ENCODE measurements around the gene ST8SIA4.

ST8SIA4 gene

GRCh38 chr5:100854591-100854990, 48.5 kb downstream of the ST8SIA4 start:
- H3K27me3 ChIP-seq (ENCODE audit: insufficient read depth, low read length, poor library complexity, severe bottlenecking): no peaks in the 10 kb centered on the region
- no peaks in the 10 kb centered on the region for H3K9me2 ChIP-seq (replicated peaks; ENCODE audit: low read depth, low read length)
- H3K9ac ChIP-seq (ENCODE audit: low read depth, low read length, poor library complexity, severe bottlenecking): no peak overlapping the region
- H3F3A ChIP-seq (ENCODE audit: low read depth): no peaks in the 10 kb centered on the region
- peaks cover 3% of the 10 kb centered on the region for H3K4me1 ChIP-seq (ENCODE audit: insufficient read depth, low read length, poor library complexity, severe bottlenecking)
- no peak overlapping the region for H3K4me2 ChIP-seq (ENCODE audit: low read depth, low read length, poor library complexity, severe bottlenecking)
- H3K79me2 ChIP-seq (ENCODE audit: insufficient read depth, low read length): no peaks in the 10 kb centered on the region
- TF ChIP-seq EZH2phosphoT487 (IDR thresholded peaks at IDR 0.05; ENCODE audit: borderline replicate concordance) (no peak), CTCF (conservative IDR thresholded peaks at IDR 0.05; ENCODE audit: low read length) (no peak)
- H3K4me3 ChIP-seq (ENCODE audit: low read length, poor library complexity, severe bottlenecking): no peak overlapping the region
- H2AFZ ChIP-seq (ENCODE audit: low read length): no peak overlapping the region
- H4K20me1 ChIP-seq (ENCODE audit: insufficient read depth, low read length, poor library complexity, severe bottlenecking): no peaks in the 10 kb centered on the region
- H3K36me3 ChIP-seq (ENCODE audit: insufficient read depth, low read length): peaks cover 7% of the 10 kb centered on the region; the same call in 1 of the 2 replicates
- no peaks in the 10 kb centered on the region for H3K9me3 ChIP-seq (ENCODE audit: insufficient read depth, low read depth, low read length)

- H3K36me3 ChIP-seq (ENCODE audit: insufficient read depth, low read length): peaks cover 7% of the 10 kb centered on the region; the same call in 1 of the 2 replicates
- H4K20me1 ChIP-seq (ENCODE audit: insufficient read depth, low read length, poor library complexity, severe bottlenecking): no peaks in the 10 kb centered on the region
- H3K9me3 ChIP-seq (ENCODE audit: insufficient read depth, low read depth, low read length): no peaks in the 10 kb centered on the region
- no peak overlapping the region for H2AFZ ChIP-seq (ENCODE audit: low read length)
- no peaks in the 10 kb centered on the region for H3K79me2 ChIP-seq (ENCODE audit: insufficient read depth, low read length)
- H3K9ac ChIP-seq (ENCODE audit: low read depth, low read length, poor library complexity, severe bottlenecking): no peak overlapping the region
- no peak overlapping the region for H3K4me3 ChIP-seq (ENCODE audit: low read length, poor library complexity, severe bottlenecking)
- H3K4me1 ChIP-seq (ENCODE audit: insufficient read depth, low read length, poor library complexity, severe bottlenecking): peaks cover 3% of the 10 kb centered on the region
- no peaks in the 10 kb centered on the region for H3K9me2 ChIP-seq (replicated peaks; ENCODE audit: low read depth, low read length)
- no peak overlapping the region for H3K4me2 ChIP-seq (ENCODE audit: low read depth, low read length, poor library complexity, severe bottlenecking)
- H3F3A ChIP-seq (ENCODE audit: low read depth): no peaks in the 10 kb centered on the region
- TF ChIP-seq CTCF (conservative IDR thresholded peaks at IDR 0.05; ENCODE audit: low read length) (no peak), EZH2phosphoT487 (IDR thresholded peaks at IDR 0.05; ENCODE audit: borderline replicate concordance) (no peak)
- no peaks in the 10 kb centered on the region for H3K27me3 ChIP-seq (ENCODE audit: insufficient read depth, low read length, poor library complexity, severe bottlenecking)
Measured at GRCh38 chr5:100853582-100853981, 49.5 kb downstream of the ST8SIA4 start.

DNA sequence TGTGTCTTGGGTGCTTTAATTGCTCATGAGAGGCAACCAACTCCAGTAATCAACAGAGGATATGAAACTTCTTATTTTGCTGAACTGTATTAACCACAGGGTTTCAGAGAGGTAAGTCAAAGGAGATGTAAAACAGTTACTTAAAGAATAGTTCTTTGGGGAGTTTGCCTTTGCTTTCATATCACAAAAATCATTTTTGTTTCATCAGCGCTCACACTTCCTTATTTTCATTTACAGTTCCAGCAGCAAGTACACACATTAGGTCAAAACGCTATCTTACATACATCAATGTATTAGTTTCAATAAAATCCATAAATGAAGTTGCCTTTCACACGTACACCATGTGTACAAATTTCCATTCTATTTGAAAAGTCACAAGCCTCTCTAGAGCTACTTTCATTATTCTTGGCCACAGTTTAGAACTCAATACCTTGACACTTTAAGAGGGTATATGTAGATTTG, 50.1 kb downstream of the ST8SIA4 start:
- Histone ChIP-seq H3K9ac (ENCODE audit: low read depth, low read length, poor library complexity, severe bottlenecking) (no peak overlapping the region), H3K27me3 (ENCODE audit: insufficient read depth, low read length, poor library complexity, severe bottlenecking) (no peaks in the 10 kb centered on the region), H3K4me2 (ENCODE audit: low read depth, low read length, poor library complexity, severe bottlenecking) (no peak overlapping the region), H2AFZ (ENCODE audit: low read length) (no peak overlapping the region), H4K20me1 (ENCODE audit: insufficient read depth, low read length, poor library complexity, severe bottlenecking) (no peaks in the 10 kb centered on the region), H3K4me1 (ENCODE audit: insufficient read depth, low read length, poor library complexity, severe bottlenecking) (peaks cover 3% of the 10 kb centered on the region), H3K36me3 (ENCODE audit: insufficient read depth, low read length) (peaks cover 7% of the 10 kb centered on the region; the same call in 1 of the 2 replicates), H3F3A (ENCODE audit: low read depth) (no peaks in the 10 kb centered on the region), H3K9me2 (replicated peaks; ENCODE audit: low read depth, low read length) (no peaks in the 10 kb centered on the region), H3K9me3 (ENCODE audit: insufficient read depth, low read depth, low read length) (no peaks in the 10 kb centered on the region), H3K4me3 (ENCODE audit: low read length, poor library complexity, severe bottlenecking) (no peak overlapping the region), H3K79me2 (ENCODE audit: insufficient read depth, low read length) (no peaks in the 10 kb centered on the region)
- TF ChIP-seq EZH2phosphoT487 (IDR thresholded peaks at IDR 0.05; ENCODE audit: borderline replicate concordance): no peak
- TF ChIP-seq CTCF (conservative IDR thresholded peaks at IDR 0.05; ENCODE audit: low read length): no peak

Measured in Loucy (cell line).